Measurements from ENCODE around the gene PTGES2.

DNA sequence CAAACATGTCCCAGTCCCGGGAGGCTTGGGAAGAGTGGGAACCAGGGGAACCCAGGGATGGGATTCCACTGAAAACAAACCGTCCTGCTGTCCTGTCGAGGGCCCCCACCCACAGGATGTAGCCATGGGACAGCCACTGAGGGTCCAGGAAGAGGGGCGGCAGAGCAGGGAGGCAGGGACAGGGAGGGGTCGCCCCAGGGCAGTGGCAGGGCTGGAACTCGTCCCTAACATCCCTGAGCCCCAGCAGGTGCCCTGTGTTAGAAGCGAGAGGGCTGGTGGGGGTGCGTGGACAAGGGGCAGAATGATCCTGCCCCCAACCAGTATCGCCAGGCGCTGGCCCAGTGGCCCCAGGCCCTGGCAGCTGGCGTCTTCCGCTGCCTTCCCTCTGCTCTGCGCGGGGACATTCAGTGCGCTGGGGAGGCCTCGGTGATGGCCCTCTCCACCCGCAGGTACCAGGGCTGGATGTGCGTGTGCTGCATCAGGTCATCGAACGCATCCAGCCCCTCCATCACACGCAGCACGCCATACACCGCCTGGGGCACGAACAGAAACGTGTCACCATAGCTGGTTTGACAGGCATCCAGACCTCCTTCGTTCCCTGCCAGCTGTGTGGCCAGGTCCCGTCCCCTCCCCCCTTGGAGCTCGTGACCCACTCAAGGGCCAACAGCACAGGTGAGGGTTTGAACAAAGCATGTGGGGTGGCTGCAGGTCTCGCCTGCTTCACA, 6.6 kb downstream of the PTGES2 start:
- TF ChIP-seq, protein P1, sequence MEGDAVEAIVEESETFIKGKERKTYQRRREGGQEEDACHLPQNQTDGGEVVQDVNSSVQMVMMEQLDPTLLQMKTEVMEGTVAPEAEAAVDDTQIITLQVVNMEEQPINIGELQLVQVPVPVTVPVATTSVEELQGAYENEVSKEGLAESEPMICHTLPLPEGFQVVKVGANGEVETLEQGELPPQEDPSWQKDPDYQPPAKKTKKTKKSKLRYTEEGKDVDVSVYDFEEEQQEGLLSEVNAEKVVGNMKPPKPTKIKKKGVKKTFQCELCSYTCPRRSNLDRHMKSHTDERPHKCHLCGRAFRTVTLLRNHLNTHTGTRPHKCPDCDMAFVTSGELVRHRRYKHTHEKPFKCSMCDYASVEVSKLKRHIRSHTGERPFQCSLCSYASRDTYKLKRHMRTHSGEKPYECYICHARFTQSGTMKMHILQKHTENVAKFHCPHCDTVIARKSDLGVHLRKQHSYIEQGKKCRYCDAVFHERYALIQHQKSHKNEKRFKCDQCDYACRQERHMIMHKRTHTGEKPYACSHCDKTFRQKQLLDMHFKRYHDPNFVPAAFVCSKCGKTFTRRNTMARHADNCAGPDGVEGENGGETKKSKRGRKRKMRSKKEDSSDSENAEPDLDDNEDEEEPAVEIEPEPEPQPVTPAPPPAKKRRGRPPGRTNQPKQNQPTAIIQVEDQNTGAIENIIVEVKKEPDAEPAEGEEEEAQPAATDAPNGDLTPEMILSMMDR (IDR thresholded peaks at IDR 0.05), result no peak
- TF ChIP-seq POLR2A (IDR thresholded peaks at IDR 0.05), result no peak
